D721Med (cell line): Measurements from ENCODE around the gene DGAT2.

Experiments used
- DNase-seq: peaks from one replicate; pipeline ENCODE4 v3.0.0; 2011; ENCODE audit warnings: low spot score; ENCODE audit not compliant: insufficient read length
- FAIRE-seq: peaks from 2 replicates; lab custom pipeline; 2011; peaks lifted over from hg19 to GRCh38; lab: Jason Lieb, UNC
- CTCF ChIP-seq: IDR thresholded peaks from 2 replicates; pipeline ENCODE4 v1.5.1; 2012; ENCODE audit warnings: mild to moderate bottlenecking, control low read depth; ENCODE audit not compliant: insufficient read depth; ENCODE audit errors: missing control alignments

Gene DGAT2, protein sequence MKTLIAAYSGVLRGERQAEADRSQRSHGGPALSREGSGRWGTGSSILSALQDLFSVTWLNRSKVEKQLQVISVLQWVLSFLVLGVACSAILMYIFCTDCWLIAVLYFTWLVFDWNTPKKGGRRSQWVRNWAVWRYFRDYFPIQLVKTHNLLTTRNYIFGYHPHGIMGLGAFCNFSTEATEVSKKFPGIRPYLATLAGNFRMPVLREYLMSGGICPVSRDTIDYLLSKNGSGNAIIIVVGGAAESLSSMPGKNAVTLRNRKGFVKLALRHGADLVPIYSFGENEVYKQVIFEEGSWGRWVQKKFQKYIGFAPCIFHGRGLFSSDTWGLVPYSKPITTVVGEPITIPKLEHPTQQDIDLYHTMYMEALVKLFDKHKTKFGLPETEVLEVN

DNA sequence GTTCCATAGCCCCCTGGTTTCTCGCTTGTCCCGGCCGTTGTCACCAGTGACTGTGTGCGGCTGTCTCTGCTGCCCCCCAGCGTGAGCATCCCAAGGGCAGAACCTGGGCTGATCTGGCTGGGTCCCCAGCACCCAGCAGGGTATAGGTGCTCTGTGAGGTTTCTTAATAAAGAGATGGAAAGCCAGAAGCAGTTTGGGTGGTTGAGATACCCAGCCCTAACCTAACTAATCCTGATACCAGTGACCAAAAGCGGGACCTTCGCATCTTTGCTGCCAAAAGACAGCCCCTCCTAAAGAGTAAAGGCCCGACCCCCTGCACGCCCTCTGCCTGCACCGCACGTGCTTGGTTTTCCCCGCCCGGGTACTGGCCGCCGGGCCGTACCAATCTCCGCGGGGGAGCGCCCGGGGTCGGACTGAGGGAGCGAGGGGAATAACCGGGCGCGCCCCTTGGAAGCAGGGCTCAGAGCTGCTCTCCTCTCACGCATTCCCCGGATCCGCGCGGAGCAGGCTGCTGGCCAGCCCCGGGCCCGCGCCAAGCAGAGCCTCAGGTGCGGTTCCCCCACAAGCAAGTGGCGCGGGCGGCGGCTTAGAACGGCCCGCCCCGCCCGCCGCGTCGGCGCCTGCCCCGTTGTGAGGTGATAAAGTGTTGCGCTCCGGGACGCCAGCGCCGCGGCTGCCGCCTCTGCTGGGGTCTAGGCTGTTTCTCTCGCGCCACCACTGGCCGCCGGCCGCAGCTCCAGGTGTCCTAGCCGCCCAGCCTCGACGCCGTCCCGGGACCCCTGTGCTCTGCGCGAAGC lies at the start of gene DGAT2:
Gene DGAT2, plus strand, starts transcription at position 667 of the 797 bp plus-strand sequence. CDS start 214 bp downstream, outside the sequence.
- FAIRE-seq: no peak
- no peak for DNase-seq
- TF ChIP-seq CTCF: peak; percentile 39

DNA sequence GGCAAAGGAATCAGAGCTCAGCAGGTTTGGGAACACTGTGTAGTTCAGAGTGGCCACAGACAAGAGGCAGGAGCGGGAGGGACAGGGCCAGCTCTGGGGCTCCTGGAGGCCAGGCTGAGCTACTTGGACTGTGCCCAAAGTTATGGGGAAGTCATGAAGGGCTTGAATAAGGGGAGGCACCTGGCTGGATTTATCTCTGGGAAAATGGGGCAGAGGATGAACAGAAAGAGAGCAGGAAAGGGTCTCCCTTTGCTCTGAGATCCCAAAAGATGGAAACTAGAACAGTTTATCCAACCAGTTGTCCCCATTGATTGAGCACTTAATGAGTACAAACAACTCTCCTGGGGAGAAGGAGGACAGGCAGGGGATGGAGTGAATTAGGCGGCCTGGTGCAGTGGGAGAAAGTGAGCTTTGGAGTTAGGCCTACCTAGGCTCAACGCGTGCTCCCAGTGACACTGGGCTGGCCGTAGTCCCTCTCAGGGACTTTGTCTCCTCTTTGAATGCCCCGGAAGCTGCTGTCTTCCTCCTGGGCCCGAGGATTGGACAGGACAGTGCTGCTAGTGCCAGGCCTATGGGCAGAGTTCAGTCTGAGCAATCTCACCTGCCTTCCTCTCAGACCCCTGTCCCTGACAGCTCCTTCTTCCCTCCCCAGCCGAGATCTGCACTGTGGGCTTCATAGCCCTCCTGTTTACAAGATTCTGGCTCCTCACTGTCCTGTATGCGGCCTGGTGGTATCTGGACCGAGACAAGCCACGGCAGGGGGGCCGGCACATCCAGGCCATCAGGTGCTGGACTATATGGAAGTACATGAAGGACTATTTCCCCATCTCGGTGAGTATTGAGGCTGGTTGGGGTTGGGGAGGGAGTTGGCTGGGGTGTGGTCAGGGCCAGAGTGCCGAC lies 49.0 kb upstream of the DGAT2 start:
- FAIRE-seq: no peak
- no peak for DNase-seq
- TF ChIP-seq CTCF: no peak

DNA sequence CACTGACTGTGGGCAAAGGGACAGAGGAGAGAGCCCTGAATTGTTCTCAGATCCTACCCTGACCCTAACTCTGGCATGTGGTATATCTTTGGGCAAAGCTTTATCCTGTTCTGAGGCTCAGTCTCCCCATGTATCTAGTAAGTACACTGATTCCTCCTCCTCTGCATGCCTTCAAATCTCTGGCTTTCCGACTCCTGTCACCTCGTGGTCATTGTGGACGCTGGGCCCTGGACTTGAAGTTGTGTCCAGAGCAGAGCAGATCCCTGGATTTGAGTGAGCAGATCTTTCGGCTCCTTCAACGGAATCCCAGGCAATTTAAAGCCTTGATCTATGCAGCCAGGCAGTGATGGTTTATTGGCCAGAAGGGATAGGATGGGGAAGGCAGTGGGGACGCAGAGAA lies 47.9 kb upstream of the DGAT2 start:
- FAIRE-seq: no peak
- no peak for DNase-seq
- TF ChIP-seq CTCF: no peak

DNA sequence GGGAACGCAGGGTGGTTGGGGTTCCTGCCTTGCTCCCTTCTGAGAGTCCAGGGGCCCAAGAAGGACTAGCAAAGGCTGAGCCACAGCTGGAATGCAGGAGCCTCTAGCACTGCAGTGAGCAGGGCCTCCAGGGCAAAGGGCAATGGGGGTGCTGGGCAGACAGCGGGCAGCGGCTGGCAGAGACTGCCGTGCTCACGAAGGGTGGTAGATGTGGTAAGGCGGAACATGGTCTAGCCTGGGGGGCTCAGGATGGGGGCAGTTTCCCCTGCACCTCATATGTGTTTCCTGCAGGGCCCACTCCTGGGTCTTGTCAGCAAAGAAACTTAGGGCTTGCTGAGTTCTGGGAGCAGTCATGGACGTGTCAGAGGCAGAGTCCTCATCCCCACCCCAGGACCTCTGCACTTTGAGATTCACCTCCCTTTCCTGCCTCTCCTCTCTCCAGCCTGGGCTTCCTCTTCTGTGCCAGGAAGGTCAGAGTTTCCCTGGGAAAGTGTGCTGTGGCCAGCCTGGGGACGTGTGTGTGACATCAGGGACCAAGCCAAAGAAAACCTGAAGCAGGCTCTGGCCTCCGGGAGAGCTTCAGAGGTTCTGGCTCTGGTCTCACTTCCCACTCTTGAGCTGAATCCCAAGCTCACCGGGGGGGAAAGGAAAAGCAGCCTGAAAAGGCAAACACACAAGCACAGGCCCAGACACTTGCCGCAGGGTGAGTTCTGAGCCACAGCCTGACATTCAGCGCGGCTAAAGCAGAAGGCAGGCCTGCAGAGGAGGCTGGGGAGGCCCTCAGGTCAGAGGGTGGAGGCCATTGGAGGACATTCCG lies 46.5 kb upstream of the DGAT2 start:
- no peak for TF ChIP-seq CTCF

DNA sequence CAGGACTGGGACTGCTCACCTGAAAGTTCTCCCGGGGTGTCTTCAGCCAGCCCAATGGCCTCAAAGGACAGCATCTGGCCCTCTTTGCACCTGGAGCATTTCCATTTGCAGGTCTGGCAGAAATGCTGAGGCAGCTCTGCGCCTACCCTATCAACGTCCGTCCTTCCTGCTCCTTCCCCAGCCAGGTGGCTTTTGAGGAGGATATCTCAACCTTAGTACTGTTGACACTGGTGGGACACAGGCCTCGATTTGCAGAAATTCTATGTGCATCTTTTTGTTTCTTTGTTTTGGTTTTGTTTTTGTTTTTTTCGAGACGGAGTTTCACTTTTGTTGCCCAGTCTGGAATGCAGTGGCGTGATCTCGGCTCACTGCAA lies 45.9 kb upstream of the DGAT2 start:
- FAIRE-seq (no peak), DNase-seq (no peak)
- TF ChIP-seq CTCF: no peak

More for the DNA sequence above, 46.5 kb upstream of the DGAT2 start:
- no peak for DNase-seq
- no peak for FAIRE-seq
